ENCODE measurements around the gene RLN2. TPM values are rescaled to one million over a fixed set of nuclear protein-coding genes. Genes with fewer than 3 reads are reported as not detected.
"Not testable (repeated sequence)": the region's sequence is repeated elsewhere in the genome, so short reads cannot be mapped to it uniquely, and the experiment has no call there.

Gene RLN2
- total RNA-seq, 1 experiment from 2014 or later, result not detected

- intact Hi-C loops (cut with micrococcal nuclease; ENCODE audit: unreplicated experiment), result no loop called here
- Histone ChIP-seq H3K27me3 (replicated peaks; ENCODE audit: insufficient read depth, low read depth, low read length, poor library complexity) (peaks cover 33% of the 10 kb centered on the region), H3K36me3 (ENCODE audit: insufficient read depth, low read length, poor library complexity, severe bottlenecking) (no peaks in the 10 kb centered on the region), H3K27ac (ENCODE audit: low read depth, low read length, poor library complexity, severe bottlenecking) (no peak overlapping the region), H3K9me3 (ENCODE audit: low read depth, low read length, poor library complexity, severe bottlenecking) (no peaks in the 10 kb centered on the region), H3K4me1 (ENCODE audit: insufficient read depth, low read length, poor library complexity, severe bottlenecking) (no peaks in the 10 kb centered on the region), H3K4me3 (ENCODE audit: low read depth, low read length, poor library complexity, severe bottlenecking) (no peak overlapping the region)
- DNase-seq (ENCODE audit: low spot score), result no peak
- TF ChIP-seq CTCF (conservative IDR thresholded peaks at IDR 0.05; ENCODE audit: low read depth, low read length) (no peak), EZH2 (IDR thresholded peaks at IDR 0.05; ENCODE audit: borderline replicate concordance, low read depth, low read length, poor library complexity, severe bottlenecking) (no peak)
- ChIA-PET CTCF (no interaction called here), POLR2A (ENCODE audit: low non-redundant PET) (no interaction called here)
- BruUV-seq (replicated peaks), result no TSS peak
Observed at GRCh38 chr9:5336688-5337087, 32.2 kb upstream of the RLN2 start.

- BruUV-seq (replicated peaks); POLR2A ChIA-PET (ENCODE audit: low non-redundant PET); H3K4me1 ChIP-seq (ENCODE audit: insufficient read depth, low read length, poor library complexity, severe bottlenecking); H3K27ac ChIP-seq (ENCODE audit: low read depth, low read length, poor library complexity, severe bottlenecking); DNase-seq (ENCODE audit: low spot score); intact Hi-C loops (cut with micrococcal nuclease; ENCODE audit: unreplicated experiment); H3K4me3 ChIP-seq (ENCODE audit: low read depth, low read length, poor library complexity, severe bottlenecking); H3K9me3 ChIP-seq (ENCODE audit: low read depth, low read length, poor library complexity, severe bottlenecking); H3K36me3 ChIP-seq (ENCODE audit: insufficient read depth, low read length, poor library complexity, severe bottlenecking); CTCF ChIA-PET: not testable (repeated sequence)
- peaks cover 24% of the 10 kb centered on the region for H3K27me3 ChIP-seq (replicated peaks; ENCODE audit: insufficient read depth, low read depth, low read length, poor library complexity)
Observed at GRCh38 chr9:5331276-5331675, 26.8 kb upstream of the RLN2 start.

GRCh38 chr9:5326893-5327548, 22.5 kb upstream of the RLN2 start:
- Histone ChIP-seq H3K4me3 (ENCODE audit: low read depth, low read length, poor library complexity, severe bottlenecking) (no peak overlapping the region), H3K4me1 (ENCODE audit: insufficient read depth, low read length, poor library complexity, severe bottlenecking) (no peaks in the 10 kb centered on the region), H3K27me3 (replicated peaks; ENCODE audit: insufficient read depth, low read depth, low read length, poor library complexity) (no peaks in the 10 kb centered on the region), H3K36me3 (ENCODE audit: insufficient read depth, low read length, poor library complexity, severe bottlenecking) (no peaks in the 10 kb centered on the region), H3K27ac (ENCODE audit: low read depth, low read length, poor library complexity, severe bottlenecking) (no peak overlapping the region), H3K9me3 (ENCODE audit: low read depth, low read length, poor library complexity, severe bottlenecking) (no peaks in the 10 kb centered on the region)
- intact Hi-C loops (cut with micrococcal nuclease; ENCODE audit: unreplicated experiment), result no loop called here
- ChIA-PET CTCF (no interaction called here), POLR2A (ENCODE audit: low non-redundant PET) (no interaction called here)
- BruUV-seq (replicated peaks), result no TSS peak
- no peak for DNase-seq (ENCODE audit: low spot score)
- TF ChIP-seq CTCF (conservative IDR thresholded peaks at IDR 0.05; ENCODE audit: low read depth, low read length) (no peak), EZH2 (IDR thresholded peaks at IDR 0.05; ENCODE audit: borderline replicate concordance, low read depth, low read length, poor library complexity, severe bottlenecking) (no peak)

GRCh38 chr9:5326187-5326586, 21.7 kb upstream of the RLN2 start:
- CTCF ChIA-PET, result no interaction called here
- TF ChIP-seq CTCF (conservative IDR thresholded peaks at IDR 0.05; ENCODE audit: low read depth, low read length) (no peak), EZH2 (IDR thresholded peaks at IDR 0.05; ENCODE audit: borderline replicate concordance, low read depth, low read length, poor library complexity, severe bottlenecking) (no peak)
- DNase-seq (ENCODE audit: low spot score), result no peak
- no TSS peak for BruUV-seq (replicated peaks)
- no peak overlapping the region for H3K27ac ChIP-seq (ENCODE audit: low read depth, low read length, poor library complexity, severe bottlenecking)
- no peaks in the 10 kb centered on the region for H3K9me3 ChIP-seq (ENCODE audit: low read depth, low read length, poor library complexity, severe bottlenecking)
- POLR2A ChIA-PET (ENCODE audit: low non-redundant PET), result no interaction called here
- H3K4me3 ChIP-seq (ENCODE audit: low read depth, low read length, poor library complexity, severe bottlenecking), result no peak overlapping the region
- intact Hi-C loops (cut with micrococcal nuclease; ENCODE audit: unreplicated experiment), result no loop called here
- no peaks in the 10 kb centered on the region for H3K27me3 ChIP-seq (replicated peaks; ENCODE audit: insufficient read depth, low read depth, low read length, poor library complexity)
- no peaks in the 10 kb centered on the region for H3K4me1 ChIP-seq (ENCODE audit: insufficient read depth, low read length, poor library complexity, severe bottlenecking)
- H3K36me3 ChIP-seq (ENCODE audit: insufficient read depth, low read length, poor library complexity, severe bottlenecking), result no peaks in the 10 kb centered on the region

GRCh38 chr9:5321601-5322000, 17.1 kb upstream of the RLN2 start:
- DNase-seq (ENCODE audit: low spot score); BruUV-seq (replicated peaks); H3K4me3 ChIP-seq (ENCODE audit: low read depth, low read length, poor library complexity, severe bottlenecking); H3K27ac ChIP-seq (ENCODE audit: low read depth, low read length, poor library complexity, severe bottlenecking); H3K9me3 ChIP-seq (ENCODE audit: low read depth, low read length, poor library complexity, severe bottlenecking); H3K27me3 ChIP-seq (replicated peaks; ENCODE audit: insufficient read depth, low read depth, low read length, poor library complexity); CTCF ChIA-PET; intact Hi-C loops (cut with micrococcal nuclease; ENCODE audit: unreplicated experiment); H3K36me3 ChIP-seq (ENCODE audit: insufficient read depth, low read length, poor library complexity, severe bottlenecking); POLR2A ChIA-PET (ENCODE audit: low non-redundant PET); H3K4me1 ChIP-seq (ENCODE audit: insufficient read depth, low read length, poor library complexity, severe bottlenecking): not testable (repeated sequence)

All from A673 (cell line).